ENCODE results near the gene TSHB.

GRCh38 chr1:115021145-115021544, 8.5 kb upstream of the TSHB start:
- TF ChIP-seq CTCF (IDR thresholded peaks at IDR 0.05) (no peak), POLR2A (IDR thresholded peaks at IDR 0.05) (no peak)
